HCT116 (cell line): ENCODE data around the gene NFIC. TPM values are rescaled to one million over a fixed set of nuclear protein-coding genes. Genes with fewer than 3 reads are reported as not detected.

Source experiments
- ATAC-seq: fragments of 200-7000 bp; cut with Tn5 transposase; 2 replicates; pipeline ENCODE4 v1.9.1; 2020; ENCODE audit warnings: mild to moderate bottlenecking, moderate library complexity
- BruUV-seq: library from RNA; stranded (reverse); fragments of 400-500 nt; replicated peaks from 2 replicates; lab custom pipeline; 2021; lab: Mats Ljungman, UMichigan
- CTCF ChIA-PET: fragments of 300-600 bp; sonication (Branson Sonifier 250); formaldehyde crosslinking; loops from one replicate; lab custom pipeline; 2021; ENCODE audit warnings: antibody characterized with exemption; lab: Charles Lee
- POLR2A ChIA-PET: fragments of 300-600, 350-600 bp; sonication (Branson Sonifier 250); formaldehyde crosslinking; loops from one replicate; lab custom pipeline; 2021; ENCODE audit warnings: antibody characterized with exemption; lab: Charles Lee
- RAD21 ChIA-PET, 2 experiments: fragments of 300-600 bp; sonication (Branson Sonifier 250); formaldehyde crosslinking; loops; one replicate each; lab custom pipeline; 2023; ENCODE audit warnings: low total read pairs in 2 of 2; ENCODE audit not compliant: uncharacterized antibody in 2 of 2, unreplicated experiment in 2 of 2, low non-redundant PET in 1 of 2; lab: Charles Lee
- DNase-seq: peaks from one replicate; pipeline ENCODE4 v3.0.0-alpha.2; 2010; ENCODE audit warnings: low read depth, low spot score
- H2AFZ ChIP-seq: fragments of 200-600 bp; shearing (Covaris generic), sonication (generic); 2 replicates; pipeline ENCODE4 v1.6.1; 2017; ENCODE audit warnings: low read depth, mixed run types, mixed read lengths, antibody characterized with exemption, low read length; ENCODE audit not compliant: poor library complexity, severe bottlenecking
- H3K27ac ChIP-seq: 2 replicates; pipeline ENCODE4 v1.5.1; 2012; ENCODE audit warnings: low read depth, low read length
- H3K27me3 ChIP-seq: fragments of 200-600 bp; sonication (generic); 2 replicates; pipeline ENCODE4 v1.6.1; 2016; ENCODE audit warnings: mixed run types, low read length, mixed read lengths; ENCODE audit not compliant: insufficient read depth
- H3K36me3 ChIP-seq, 2 experiments: fragments of 200-500 bp in 1 of 2; fragments of 200-600 bp in 1 of 2; sonication (Bioruptor generic) in 1 of 2; sonication (generic) in 1 of 2; 2 replicates each; pipeline versions ENCODE4 v1.5.1 to v1.6.1; 2014 to 2016; ENCODE audit warnings: low read length in 2 of 2, inconsistent platforms in 1 of 2, mixed read lengths in 1 of 2, mixed run types in 1 of 2; ENCODE audit not compliant: insufficient read depth in 2 of 2, control insufficient read depth in 1 of 2
- H3K4me1 ChIP-seq, 2 experiments: fragments of 200-600 bp in 1 of 2; sonication (generic) in 1 of 2; 2 replicates each; pipeline versions ENCODE4 v1.5.1 to v1.6.1; 2012 to 2017; ENCODE audit warnings: low read length in 2 of 2, inconsistent platforms in 1 of 2, mild to moderate bottlenecking in 1 of 2, mixed read lengths in 1 of 2, mixed run types in 1 of 2, moderate library complexity in 1 of 2; ENCODE audit not compliant: insufficient read depth in 2 of 2, control insufficient read depth in 1 of 2
- H3K4me2 ChIP-seq: fragments of 200-600 bp; sonication (generic); 2 replicates; pipeline ENCODE4 v1.6.1; 2017; ENCODE audit warnings: mixed run types, low read length, mixed read lengths
- H3K4me3 ChIP-seq, 2 experiments: fragments of 200-600 bp in 1 of 2; sonication (generic) in 1 of 2; replicated peaks in 1 of 2; 2 replicates each; pipeline ENCODE4 v1.5.1; 2011 to 2016; ENCODE audit warnings: low read length in 2 of 2, control low read depth in 1 of 2, low read depth in 1 of 2, mild to moderate bottlenecking in 1 of 2, mixed read lengths in 1 of 2, mixed run types in 1 of 2
- H3K79me2 ChIP-seq: fragments of 200-600 bp; sonication (generic); 2 replicates; pipeline ENCODE4 v1.6.1; 2017; ENCODE audit warnings: mild to moderate bottlenecking, mixed run types, low read length, moderate library complexity, mixed read lengths; ENCODE audit not compliant: insufficient read depth
- H3K9ac ChIP-seq: fragments of 200-600 bp; sonication (generic); 2 replicates; pipeline ENCODE4 v1.6.1; 2016; ENCODE audit warnings: low read length, mixed read lengths
- H3K9me2 ChIP-seq: fragments of 200-600 bp; sonication (generic), shearing (Covaris generic); 2 replicates; pipeline ENCODE4 v1.6.1; 2017; ENCODE audit warnings: mixed run types, mild to moderate bottlenecking, moderate library complexity; ENCODE audit not compliant: insufficient read depth
- H3K9me3 ChIP-seq, 2 experiments: fragments of 200-500 bp in 1 of 2; fragments of 200-600 bp in 1 of 2; sonication (Bioruptor generic) in 1 of 2; sonication (generic) in 1 of 2; 2 replicates each; pipeline ENCODE4 v1.6.1; 2014 to 2017; ENCODE audit warnings: low read length in 2 of 2, mixed read lengths in 2 of 2, inconsistent platforms in 1 of 2, low read depth in 1 of 2, mild to moderate bottlenecking in 1 of 2, mixed run types in 1 of 2, moderate library complexity in 1 of 2; ENCODE audit not compliant: control insufficient read depth in 1 of 2, insufficient read depth in 1 of 2
- H4K20me1 ChIP-seq: fragments of 200-600 bp; sonication (generic), shearing (Covaris generic); 2 replicates; pipeline ENCODE4 v1.6.1; 2017; ENCODE audit warnings: mixed run types, mild to moderate bottlenecking, moderate library complexity; ENCODE audit not compliant: insufficient read depth
- CBX3 ChIP-seq: IDR thresholded peaks from 2 replicates; pipeline ENCODE4 v1.6.1; 2012; ENCODE audit warnings: low read depth
- EZH2phosphoT487 ChIP-seq: fragments of 200-600 bp; IDR thresholded peaks from 2 replicates; pipeline ENCODE4 v1.6.1; 2018; ENCODE audit warnings: antibody characterized with exemption, borderline replicate concordance
- FOSL1 ChIP-seq: IDR thresholded peaks from 2 replicates; pipeline ENCODE4 v1.6.1; 2012; ENCODE audit warnings: low read depth
- POLR2A ChIP-seq: IDR thresholded peaks from 2 replicates; pipeline ENCODE4 v1.7.0; 2011; ENCODE audit warnings: borderline replicate concordance; ENCODE audit not compliant: insufficient read depth, insufficient read length; ENCODE audit errors: extremely low read depth
- ZNF274 ChIP-seq: fragments of 200-500 bp; sonication (Bioruptor generic); IDR thresholded peaks from 2 replicates; pipeline ENCODE4 v1.6.1; 2014; ENCODE audit warnings: mild to moderate bottlenecking, low read depth, low read length, inconsistent platforms
- intact Hi-C: fragments of 100-400 bp; cut with micrococcal nuclease; formaldehyde crosslinking; loops from 2 replicates; pipeline ENCODE4 v1.10.0; 2022
- total RNA-seq: library from RNA; stranded (reverse); gene quantifications from one replicate; pipeline ENCODE4 v1.2.1, GENCODE V29; 2021; ENCODE audit not compliant: unreplicated experiment
- TF ChIP-seq, protein P1 (sequence below), 3 experiments: fragments of 200-600 bp in 1 of 3; sonication (generic) in 1 of 3; IDR thresholded peaks in 2 of 3; conservative IDR thresholded peaks in 1 of 3; 2 replicates each; pipeline ENCODE4 v1.5.1; 2012 to 2017; ENCODE audit warnings: low read depth in 2 of 3, low read length in 2 of 3, antibody characterized with exemption in 1 of 3, borderline replicate concordance in 1 of 3, control low read depth in 1 of 3, mild to moderate bottlenecking in 1 of 3, mixed read lengths in 1 of 3, mixed run types in 1 of 3, moderate library complexity in 1 of 3; ENCODE audit not compliant: insufficient read depth in 1 of 3
- TF ChIP-seq, protein P2 (sequence below): IDR thresholded peaks from 2 replicates; pipeline ENCODE4 v1.6.1; 2012

NFIC gene
- total RNA-seq, 1 experiment from 2014 or later = 116 TPM

DNA sequence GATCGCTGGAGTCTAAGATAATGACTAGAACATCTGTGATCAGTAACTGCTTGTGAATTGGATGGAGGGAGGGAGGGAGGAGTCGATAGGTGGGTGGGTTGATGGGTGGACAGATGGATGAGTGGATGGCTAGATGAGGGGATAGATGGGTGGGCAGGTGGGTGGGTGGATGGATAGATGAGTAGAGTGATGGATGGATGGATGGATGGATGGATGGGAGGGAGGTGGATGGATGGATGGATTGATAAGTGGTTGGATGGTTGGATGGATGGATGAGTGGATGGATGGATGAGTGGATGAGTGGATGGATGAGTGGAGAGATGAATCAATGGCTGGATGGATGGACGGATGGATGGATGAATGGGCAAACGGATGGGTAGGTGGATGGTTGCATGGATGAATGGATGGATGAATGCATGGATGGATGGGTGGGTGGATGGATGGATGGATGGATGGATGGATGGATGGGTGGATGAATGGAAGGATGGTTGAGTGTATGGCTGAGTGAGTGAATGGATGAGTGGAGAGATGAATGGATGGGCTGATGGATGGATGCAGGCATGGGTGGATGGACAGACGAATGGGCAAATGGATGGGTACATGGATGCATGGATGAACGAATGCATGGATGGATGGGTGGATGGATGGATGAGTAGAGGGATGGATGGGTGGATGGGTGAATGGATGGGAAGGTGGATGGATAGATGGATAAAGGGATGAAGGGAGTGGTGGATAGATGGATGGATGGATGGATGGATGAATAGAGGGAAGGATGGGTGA, 44.0 kb upstream of the NFIC start:
- peaks cover 13% of the 10 kb centered on the region; the same call in 1 of the 2 replicates for H3K27me3 ChIP-seq
- no peaks in the 10 kb centered on the region for H3K36me3 ChIP-seq
- H3K9me3 ChIP-seq = no peaks in the 10 kb centered on the region
- ChIA-PET RAD21 (no interaction called here), CTCF (no interaction called here), POLR2A (no interaction called here)
- peaks cover 5 to 17% of the 10 kb centered on the region in 2 experiments; a peak in 3 of 4 replicates for H3K4me1 ChIP-seq
- H3K27ac ChIP-seq = no peak overlapping the region
- H3K79me2 ChIP-seq = no peaks in the 10 kb centered on the region
- H3K4me2 ChIP-seq = no peak overlapping the region
- no peak for DNase-seq
- intact Hi-C loops = no loop called here
- no peak overlapping the region for H3K4me3 ChIP-seq
- ATAC-seq = no peak
- H3K9me2 ChIP-seq = no peaks in the 10 kb centered on the region
- no peak overlapping the region for H2AFZ ChIP-seq
- TF ChIP-seq CBX3 = no peak
- TF ChIP-seq POLR2A = no peak
- no peak for TF ChIP-seq ZNF274
- TF ChIP-seq, protein P1, sequence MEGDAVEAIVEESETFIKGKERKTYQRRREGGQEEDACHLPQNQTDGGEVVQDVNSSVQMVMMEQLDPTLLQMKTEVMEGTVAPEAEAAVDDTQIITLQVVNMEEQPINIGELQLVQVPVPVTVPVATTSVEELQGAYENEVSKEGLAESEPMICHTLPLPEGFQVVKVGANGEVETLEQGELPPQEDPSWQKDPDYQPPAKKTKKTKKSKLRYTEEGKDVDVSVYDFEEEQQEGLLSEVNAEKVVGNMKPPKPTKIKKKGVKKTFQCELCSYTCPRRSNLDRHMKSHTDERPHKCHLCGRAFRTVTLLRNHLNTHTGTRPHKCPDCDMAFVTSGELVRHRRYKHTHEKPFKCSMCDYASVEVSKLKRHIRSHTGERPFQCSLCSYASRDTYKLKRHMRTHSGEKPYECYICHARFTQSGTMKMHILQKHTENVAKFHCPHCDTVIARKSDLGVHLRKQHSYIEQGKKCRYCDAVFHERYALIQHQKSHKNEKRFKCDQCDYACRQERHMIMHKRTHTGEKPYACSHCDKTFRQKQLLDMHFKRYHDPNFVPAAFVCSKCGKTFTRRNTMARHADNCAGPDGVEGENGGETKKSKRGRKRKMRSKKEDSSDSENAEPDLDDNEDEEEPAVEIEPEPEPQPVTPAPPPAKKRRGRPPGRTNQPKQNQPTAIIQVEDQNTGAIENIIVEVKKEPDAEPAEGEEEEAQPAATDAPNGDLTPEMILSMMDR (IDR thresholded peaks at IDR 0.05 in 2 of 3, conservative IDR thresholded peaks at IDR 0.05 in 1 of 3; ENCODE audit: borderline replicate concordance in 1 of 3, insufficient read depth in 1 of 3, low read depth in 2 of 3, low read length in 2 of 3) = no peak
- TF ChIP-seq, protein P2, sequence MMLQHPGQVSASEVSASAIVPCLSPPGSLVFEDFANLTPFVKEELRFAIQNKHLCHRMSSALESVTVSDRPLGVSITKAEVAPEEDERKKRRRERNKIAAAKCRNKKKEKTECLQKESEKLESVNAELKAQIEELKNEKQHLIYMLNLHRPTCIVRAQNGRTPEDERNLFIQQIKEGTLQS = no peak
- no peak for TF ChIP-seq EZH2phosphoT487
- TF ChIP-seq FOSL1 = no peak
- H3K9ac ChIP-seq = no peak overlapping the region
- H4K20me1 ChIP-seq = no peaks in the 10 kb centered on the region
- no TSS peak for BruUV-seq
